Transverse colon (tissue), 4 donors: ENCODE measurements around the gene PHF21B. TPM values are rescaled to one million over a fixed set of nuclear protein-coding genes. Genes with fewer than 3 reads are reported as not detected.
"Not testable (repeated sequence)": the region's sequence is repeated elsewhere in the genome, so short reads cannot be mapped to it uniquely, and the experiment has no call there.

Experiments
- DNase-seq: peaks from one replicate; pipeline ENCODE4 v3.0.0-alpha.2; 2019
- H3K27ac ChIP-seq, 4 donors: fragments of 200-600 bp; sonication (generic); 2 replicates each; pipeline ENCODE4 v1.5.1; 2016 to 2018; ENCODE audit warnings: inconsistent platforms in 4 of 4
- H3K27me3 ChIP-seq: fragments of 200-600 bp; sonication (generic); 2 replicates; pipeline ENCODE4 v1.5.1; 2017; ENCODE audit warnings: inconsistent platforms
- H3K36me3 ChIP-seq, 4 donors: fragments of 200-600 bp; sonication (generic); 2 replicates each; pipeline ENCODE4 v1.5.1; 2017 to 2019; ENCODE audit warnings: inconsistent platforms in 4 of 4
- H3K4me1 ChIP-seq, 4 donors: fragments of 200-600 bp; sonication (generic); 2 replicates each; pipeline ENCODE4 v1.5.1; 2017 to 2020; ENCODE audit warnings: inconsistent platforms in 4 of 4
- H3K4me3 ChIP-seq, 4 donors: fragments of 200-600 bp; sonication (generic); 1 replicate in 1 of 4; 2 replicates in 3 of 4; pipeline versions ENCODE4 v1.5.1 to v1.6.1; 2017 to 2019; ENCODE audit warnings: inconsistent platforms in 4 of 4
- H3K9me3 ChIP-seq, 2 donors: fragments of 200-600 bp; sonication (generic); 2 replicates each; pipeline ENCODE4 v1.5.1; 2017 to 2019; ENCODE audit warnings: inconsistent platforms in 2 of 2
- CTCF ChIP-seq, 5 experiments: fragments of 200-600 bp in 3 of 5; fragments of 450-650 bp in 2 of 5; sonication (generic) in 3 of 5; IDR thresholded peaks; 1 replicate in 2 of 5; 2 replicates in 3 of 5; pipeline ENCODE4 v1.5.1; 2016 to 2017; ENCODE audit warnings: antibody characterized with exemption in 5 of 5, inconsistent platforms in 3 of 5, mild to moderate bottlenecking in 2 of 5, moderate library complexity in 1 of 5
- EP300 ChIP-seq: sonication (generic); formaldehyde crosslinking; IDR thresholded peaks from one replicate; pipeline ENCODE4 v1.6.1; 2017; ENCODE audit warnings: antibody characterized with exemption, low read depth
- POLR2A ChIP-seq: fragments of 450-650 bp; IDR thresholded peaks from one replicate; pipeline ENCODE4 v1.6.1; 2016; ENCODE audit warnings: antibody characterized with exemption, mild to moderate bottlenecking, moderate library complexity
- POLR2AphosphoS5 ChIP-seq, 3 donors: sonication (generic); formaldehyde crosslinking; IDR thresholded peaks; one replicate each; pipeline ENCODE4 v1.6.1; 2016; ENCODE audit warnings: antibody characterized with exemption in 3 of 3
- WGBS, 2 donors: methylation state at CpG; one replicate each; pipeline ENCODE4 v1.1.5; 2018; ENCODE audit warnings: low coverage in 1 of 2; 5-methylcytosine and 5-hydroxymethylcytosine counted together
- in situ Hi-C, 4 donors: fragments of 200-750 bp; cut with MboI; loops; one replicate each; pipeline versions ENCODE4 v1.15.0 to v1.15.1; 2017; ENCODE audit warnings: low sequenced_read_pairs in 3 of 4, low pct_ligation_motif_present in 1 of 4, low pct_unique_long_range_greater_than_20kb in 1 of 4
- intact Hi-C: fragments of 100-400 bp; cut with DNase I; formaldehyde crosslinking; loops from one replicate; pipeline ENCODE4 v1.15.1; 2023; ENCODE audit warnings: low total_unique reads
- total RNA-seq, 4 donors: library from RNA; depleted of rRNA; stranded (reverse); fragments of >200 nt; gene quantifications; one replicate each; pipeline ENCODE4 v1.1.0, GENCODE V29; 2016

The PHF21B gene
- total RNA-seq, 4 donors from 2014 or later, result not detected

GRCh38 chr22:44964722-44965078 is 45.1 kb downstream of the PHF21B start:
- intact Hi-C loops, result no loop called here
- no peaks in the 10 kb centered on the region for H3K9me3 ChIP-seq
- no peak for DNase-seq
- H3K4me3 ChIP-seq, result no peak overlapping the region
- in situ Hi-C loops, result no loop called here
- no peak for TF ChIP-seq EP300
- no peak for TF ChIP-seq CTCF (IDR thresholded peaks at IDR 0.05)
- TF ChIP-seq POLR2A, result no peak
- no peak for TF ChIP-seq POLR2AphosphoS5 (IDR thresholded peaks at IDR 0.05)
- no peaks in the 10 kb centered on the region for H3K36me3 ChIP-seq
- H3K27ac ChIP-seq, result no peak overlapping the region
- H3K27me3 ChIP-seq, result peaks cover 4% of the 10 kb centered on the region
- H3K4me1 ChIP-seq, result no peaks in the 10 kb centered on the region
- WGBS, 2 donors, result 74% methylated on average over 6 of the region's 6 CpGs; no CpG with 5 or more reads in 1 of the 2 donors

DNA sequence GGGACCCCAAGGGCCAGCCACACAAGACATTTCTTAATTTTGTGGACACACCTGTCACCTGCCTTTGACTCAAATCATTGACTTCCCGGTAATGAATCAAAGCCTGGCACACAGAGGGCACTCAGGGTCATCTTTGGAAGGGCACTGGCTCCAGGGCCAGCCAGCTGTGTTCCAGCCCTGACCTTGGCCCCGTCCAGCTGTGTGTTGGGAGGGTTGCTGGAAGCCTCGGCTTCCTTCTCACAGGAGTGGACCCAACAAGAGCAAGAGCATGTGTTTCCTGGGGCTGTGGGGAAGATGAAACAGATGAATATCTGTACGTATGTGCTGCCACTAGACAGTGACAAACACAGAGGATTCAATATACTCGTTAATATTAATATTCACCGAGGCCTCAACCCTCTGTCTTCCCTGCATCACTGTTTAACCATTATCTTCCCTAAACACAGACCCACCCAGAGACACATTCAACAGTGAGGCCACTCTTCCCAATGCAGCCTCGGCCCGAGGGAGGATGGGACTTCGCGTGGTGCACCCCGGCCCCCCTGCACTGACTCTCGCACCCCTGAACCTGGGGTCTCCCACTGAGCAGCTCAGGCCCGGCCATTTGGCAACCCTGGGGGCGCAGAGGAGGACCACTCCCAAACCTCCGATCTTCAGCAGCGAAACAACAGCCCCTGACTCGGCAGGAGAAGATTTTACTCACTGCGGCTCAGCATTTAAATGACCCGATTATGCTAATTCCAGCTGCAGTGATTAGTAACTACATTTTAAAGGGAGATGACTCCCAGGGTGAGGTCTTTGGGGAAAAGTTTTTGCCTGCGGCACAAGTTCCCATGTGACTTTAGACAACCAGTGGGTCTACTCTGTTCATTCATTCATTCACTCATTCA is 45.7 kb downstream of the PHF21B start:
- Histone ChIP-seq H3K27ac (no peak overlapping the region), H3K27me3 (peaks cover 4% of the 10 kb centered on the region), H3K9me3 (no peaks in the 10 kb centered on the region), H3K36me3 (no peaks in the 10 kb centered on the region), H3K4me1 (no peaks in the 10 kb centered on the region), H3K4me3 (no peak overlapping the region)
- intact Hi-C loops (no loop called here), in situ Hi-C loops (no loop called here)
- TF ChIP-seq POLR2A (no peak), EP300 (no peak), CTCF (IDR thresholded peaks at IDR 0.05) (no peak), POLR2AphosphoS5 (IDR thresholded peaks at IDR 0.05) (no peak)
- 71 to 100% methylated on average over 1 to 20 of the region's 20 CpGs for WGBS, 2 donors
- DNase-seq, result no peak

DNA sequence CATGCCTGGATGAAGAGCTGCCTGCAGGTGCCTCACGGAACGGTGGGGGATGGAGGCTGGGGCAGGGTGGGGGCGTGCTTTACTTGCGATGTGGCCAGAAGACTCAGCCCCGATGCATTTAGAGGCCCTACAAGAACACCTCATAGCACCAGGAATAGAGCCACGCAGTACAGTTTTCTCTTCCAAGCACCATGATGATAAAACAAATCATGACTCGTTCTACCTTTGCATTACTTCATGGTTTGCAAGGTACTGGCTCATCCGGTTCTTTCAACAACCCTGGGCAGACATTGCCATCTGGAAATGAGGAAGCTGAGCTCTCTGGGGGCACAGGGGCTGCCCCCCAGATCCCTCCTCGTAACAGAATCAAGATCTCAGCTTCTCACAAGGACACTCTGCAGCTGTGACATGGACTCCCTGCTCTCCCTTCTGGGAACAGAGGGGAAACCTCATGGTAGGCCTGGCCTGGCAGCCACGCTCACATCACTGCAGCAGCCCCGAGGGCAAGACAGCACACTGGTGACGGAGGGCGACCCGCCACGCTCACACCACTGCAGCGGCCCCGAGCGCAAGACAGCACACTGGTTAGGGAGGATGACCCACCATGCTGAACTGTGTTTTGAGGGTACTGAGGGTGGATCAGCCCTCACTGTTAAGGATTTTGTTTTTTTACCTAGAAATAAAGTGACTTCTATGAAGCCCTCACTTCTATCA is 46.9 kb downstream of the PHF21B start:
- 82% methylated on average over 18 of the region's 18 CpGs; no CpG with 5 or more reads in 1 of the 2 donors for WGBS, 2 donors
- intact Hi-C loops (no loop called here), in situ Hi-C loops (no loop called here)

GRCh38 chr22:44961682-44962081 is 48.1 kb downstream of the PHF21B start:
- H3K36me3 ChIP-seq, in situ Hi-C loops, intact Hi-C loops, DNase-seq, H3K4me3 ChIP-seq, H3K9me3 ChIP-seq, H3K4me1 ChIP-seq, H3K27ac ChIP-seq, H3K27me3 ChIP-seq: not testable (repeated sequence)
- 90 to 95% methylated on average over 7 of the region's 7 CpGs for WGBS, 2 donors

More for the DNA sequence above, 46.9 kb downstream of the PHF21B start:
- Histone ChIP-seq H3K27ac (no peak overlapping the region), H3K4me1 (no peaks in the 10 kb centered on the region), H3K36me3 (no peaks in the 10 kb centered on the region), H3K27me3 (peaks cover 4% of the 10 kb centered on the region), H3K4me3 (no peak overlapping the region), H3K9me3 (no peaks in the 10 kb centered on the region)
- no peak for DNase-seq
- TF ChIP-seq CTCF (IDR thresholded peaks at IDR 0.05) (no peak), EP300 (no peak), POLR2A (no peak), POLR2AphosphoS5 (IDR thresholded peaks at IDR 0.05) (no peak)
